HG03025 (cell line): ENCODE measurements around the gene COPS4.
A peak's percentile ranks its signal among the peaks of the same experiment; 100 is the strongest.
"Not testable (repeated sequence)": the region's sequence is repeated elsewhere in the genome, so short reads cannot be mapped to it uniquely, and the experiment has no call there.

Experiments
- ATAC-seq: cut with Tn5 transposase; IDR thresholded peaks from one replicate; pipeline ENCODE4 v1.9.1; 2021; ENCODE audit warnings: mild to moderate bottlenecking, moderate library complexity; ENCODE audit not compliant: unreplicated experiment, low FRiP score

COPS4 gene

DNA sequence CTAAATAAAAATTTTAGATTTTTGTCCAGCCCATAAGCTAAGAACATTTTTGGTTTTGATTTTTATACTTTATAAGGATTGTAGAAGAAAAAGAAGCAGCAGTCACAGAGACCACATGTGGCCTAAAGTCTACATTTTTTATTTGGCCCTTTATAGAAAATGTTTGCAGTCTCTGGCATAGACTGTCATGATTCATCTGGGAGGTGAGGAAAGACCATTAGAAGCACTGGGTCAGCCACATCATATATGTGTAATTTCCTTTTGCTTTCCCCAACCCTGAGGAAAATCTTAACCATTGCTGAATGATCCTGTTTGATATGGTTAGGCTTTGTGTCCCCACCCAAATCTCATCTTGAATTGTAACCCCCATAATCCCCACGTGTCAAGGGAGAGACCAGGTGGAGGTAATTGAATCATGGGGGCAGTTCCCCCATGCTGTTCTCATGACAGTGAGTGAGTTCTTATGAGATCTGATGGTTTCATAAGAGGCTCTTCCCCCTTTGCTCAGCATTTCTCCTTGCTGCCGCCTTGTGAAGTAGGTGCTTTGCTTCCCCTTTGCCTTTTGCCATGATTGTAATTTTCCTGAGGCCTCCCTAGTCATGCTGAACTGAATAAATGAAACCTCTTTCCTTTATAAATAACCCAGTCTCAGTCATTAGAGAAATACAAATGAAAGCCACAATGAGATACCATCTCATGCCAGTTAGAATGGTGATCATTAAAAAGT, 12.1 kb upstream of the COPS4 start:
- no peak for ATAC-seq

DNA sequence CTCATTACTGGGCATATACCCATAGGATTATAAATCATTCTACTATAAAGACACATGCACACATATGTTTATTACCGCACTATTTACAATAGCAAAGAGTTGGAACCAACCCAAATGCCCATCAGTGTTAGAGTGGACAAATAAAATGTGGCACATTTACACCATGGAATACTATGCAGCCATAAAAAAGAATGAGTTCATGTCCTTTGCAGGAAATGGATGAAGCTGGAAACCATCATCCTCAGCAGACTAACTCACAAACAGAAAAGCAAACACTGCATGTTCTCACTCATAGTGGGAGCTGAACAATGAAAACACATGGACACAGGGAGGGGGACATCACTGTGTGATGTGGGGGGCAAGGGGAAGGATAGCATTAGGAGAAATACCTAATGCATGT, 11.4 kb upstream of the COPS4 start:
- not testable (repeated sequence) for ATAC-seq

DNA sequence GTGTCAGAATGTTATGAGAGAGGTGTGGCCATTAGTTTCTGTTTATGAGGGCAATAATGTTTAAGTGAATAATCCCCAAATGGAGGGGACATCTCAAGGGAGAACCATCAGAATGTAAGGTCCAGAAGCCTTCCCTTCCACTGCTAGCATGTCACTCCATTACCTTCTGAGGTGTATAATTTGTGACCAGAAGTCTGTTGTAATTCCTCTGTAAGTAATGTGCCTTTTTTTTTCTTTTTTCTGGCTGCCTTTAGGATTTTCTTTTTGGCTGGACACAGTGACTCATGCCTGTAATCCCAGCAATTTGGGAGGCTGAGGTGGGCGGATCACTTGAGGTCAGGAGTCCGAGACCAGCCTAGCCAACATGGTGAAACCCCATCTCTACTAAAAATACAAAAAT, 10.8 kb upstream of the COPS4 start:
- ATAC-seq = no peak

DNA sequence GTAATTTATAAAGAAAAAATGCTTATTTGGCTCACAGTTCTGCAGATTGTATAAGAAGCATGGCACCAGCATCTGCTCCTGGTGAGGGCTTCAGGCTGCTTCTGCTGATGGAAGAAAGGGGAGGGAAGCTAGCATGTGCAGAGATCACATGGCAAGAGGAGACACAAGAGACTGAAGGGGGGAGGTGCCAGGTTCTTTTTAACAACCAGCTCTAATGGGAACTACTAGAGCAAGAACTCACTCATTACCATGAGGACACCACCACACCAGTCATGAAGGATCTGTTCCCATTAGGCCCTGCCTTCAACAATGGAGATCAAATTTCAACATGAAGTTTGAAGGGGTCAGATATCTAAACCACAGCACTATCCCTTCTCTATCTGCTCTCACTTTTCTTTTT, 9.4 kb upstream of the COPS4 start:
- ATAC-seq = no peak

DNA sequence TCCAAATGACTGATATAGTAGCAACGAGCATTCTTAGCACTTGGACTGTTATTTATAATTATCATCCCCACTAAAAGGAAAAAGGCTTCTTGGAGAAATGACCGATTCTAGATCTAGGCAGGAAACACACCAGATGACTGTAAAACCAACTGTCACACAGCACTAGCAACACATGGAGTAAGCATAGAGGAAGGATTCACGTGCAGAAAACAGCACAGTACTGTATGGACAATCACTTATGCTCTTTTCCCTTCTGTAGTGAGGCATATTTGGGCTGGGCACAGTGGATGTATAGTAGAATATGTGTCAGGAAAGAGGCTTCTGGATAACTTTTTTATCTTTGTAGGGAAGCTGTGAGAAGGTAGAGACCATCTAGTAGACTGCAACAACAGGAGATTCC, 6.0 kb upstream of the COPS4 start:
- ATAC-seq = no peak

DNA sequence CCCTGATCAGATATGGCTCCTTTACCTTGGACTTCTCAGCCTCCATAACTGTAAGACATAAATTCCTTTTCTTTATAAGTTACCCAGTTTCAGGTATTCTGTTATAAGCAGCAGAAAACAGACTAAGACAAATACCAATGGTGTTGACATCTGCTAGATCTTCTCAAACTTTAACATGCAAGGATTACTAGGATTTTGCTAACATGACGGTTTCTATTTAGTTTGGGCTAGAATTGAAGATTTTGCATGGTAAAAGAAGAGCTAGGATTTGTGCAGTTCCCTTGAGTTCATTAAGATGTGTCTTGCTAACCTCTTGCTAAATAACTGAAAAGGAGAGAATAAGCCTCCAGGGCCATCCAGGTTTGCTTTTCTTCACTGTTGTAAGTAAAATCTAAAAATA, 5.3 kb upstream of the COPS4 start:
- ATAC-seq = no peak

DNA sequence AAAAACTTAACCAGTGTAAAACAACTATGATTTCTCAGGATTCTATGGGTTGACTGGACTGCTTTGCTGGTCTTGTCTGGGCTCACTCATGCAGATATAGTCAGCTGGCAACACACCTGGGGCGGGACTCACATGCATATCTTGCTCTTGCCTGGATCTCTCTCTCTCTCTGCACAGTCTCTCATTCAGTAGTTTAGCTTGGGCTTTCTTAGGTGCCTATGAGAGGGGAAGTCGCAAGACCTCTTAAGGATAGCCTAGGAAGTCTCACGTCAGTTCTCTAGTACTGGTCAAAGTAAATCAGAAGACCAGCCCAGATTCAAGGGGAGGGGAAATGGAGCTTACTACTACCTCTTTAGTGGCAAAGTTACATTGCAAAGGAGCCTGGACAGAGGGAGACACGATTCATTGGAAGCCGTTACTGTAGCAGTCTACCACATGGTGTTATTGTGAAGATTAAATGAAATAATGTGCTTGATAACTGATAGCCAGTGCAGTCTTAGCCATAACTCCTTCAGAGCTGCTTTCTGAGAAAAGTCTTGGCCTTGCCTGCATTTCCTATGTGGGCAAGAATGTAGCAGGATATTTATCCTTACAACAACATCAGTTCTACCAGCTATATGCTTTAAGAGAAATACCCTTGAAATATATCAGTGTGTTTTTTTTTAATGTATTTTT, 2.1 kb downstream of the COPS4 start:
- no peak for ATAC-seq

DNA sequence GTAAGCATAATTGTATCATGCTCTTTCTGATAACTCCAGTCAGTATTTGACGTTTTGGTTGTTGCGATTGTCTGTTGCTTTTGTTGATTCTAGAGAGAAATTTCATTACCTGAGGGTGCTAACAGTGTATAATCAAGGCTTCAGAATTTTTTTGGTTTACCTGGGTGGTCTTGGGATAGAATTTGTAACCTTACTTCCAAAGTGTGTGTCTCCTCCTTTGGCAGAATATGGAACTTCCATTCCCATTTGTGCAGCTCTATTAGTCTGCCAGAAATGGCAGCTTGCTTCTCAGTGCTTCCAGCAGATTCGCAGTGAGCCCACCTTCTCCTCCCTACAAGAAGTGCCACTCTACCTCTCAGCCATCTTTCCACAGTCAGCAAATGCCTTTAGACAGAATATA, 5.3 kb downstream of the COPS4 start:
- ATAC-seq = no peak

DNA sequence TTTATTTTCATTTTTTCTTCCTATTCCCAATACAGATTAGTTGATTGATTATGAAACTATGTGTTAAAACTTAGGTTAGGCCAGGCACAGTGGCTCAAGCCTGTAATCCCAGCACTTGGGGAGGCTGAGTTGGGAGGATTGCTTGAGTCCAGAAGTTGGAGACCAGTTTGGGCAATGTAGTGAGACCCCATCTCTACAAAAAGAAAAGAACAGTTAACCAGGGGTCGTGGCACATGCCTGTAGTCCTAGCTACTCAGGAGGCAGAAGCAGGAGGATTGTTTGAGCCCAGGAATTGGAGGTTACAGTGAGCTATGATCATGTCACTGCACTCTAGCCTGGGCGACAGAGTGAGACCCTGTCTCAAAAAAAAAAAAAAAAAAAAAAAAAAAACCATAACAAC, 8.2 kb downstream of the COPS4 start:
- not testable (repeated sequence) for ATAC-seq

DNA sequence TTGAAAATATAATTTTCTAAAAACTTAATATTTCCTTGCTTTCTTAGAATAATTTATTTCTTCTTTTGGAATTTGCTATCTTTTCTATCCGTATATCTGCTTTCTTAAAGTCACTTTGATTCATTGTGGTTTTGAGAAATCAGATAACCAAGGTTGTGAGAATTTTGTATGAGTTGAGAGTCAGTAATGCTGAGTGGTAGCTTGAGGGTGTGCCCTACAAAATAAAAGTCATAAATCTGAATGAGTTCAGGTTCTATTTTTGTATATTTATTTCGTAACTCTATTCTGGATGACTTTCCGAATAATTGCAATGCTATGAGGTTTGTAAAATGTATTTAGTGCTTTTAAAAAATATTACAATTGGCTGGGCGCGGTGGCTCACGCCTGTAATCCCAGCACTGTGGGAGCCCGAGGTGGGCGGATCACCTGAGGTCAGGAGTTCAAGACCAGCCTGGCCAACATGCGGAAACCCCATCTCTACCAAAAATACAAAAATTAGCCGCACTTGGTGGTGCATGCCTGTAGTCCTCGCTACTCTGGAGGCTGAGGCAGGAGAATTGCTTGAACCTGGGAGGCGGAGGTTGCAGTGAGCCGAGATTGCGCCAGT, 8.9 kb downstream of the COPS4 start:
- ATAC-seq = no peak

DNA sequence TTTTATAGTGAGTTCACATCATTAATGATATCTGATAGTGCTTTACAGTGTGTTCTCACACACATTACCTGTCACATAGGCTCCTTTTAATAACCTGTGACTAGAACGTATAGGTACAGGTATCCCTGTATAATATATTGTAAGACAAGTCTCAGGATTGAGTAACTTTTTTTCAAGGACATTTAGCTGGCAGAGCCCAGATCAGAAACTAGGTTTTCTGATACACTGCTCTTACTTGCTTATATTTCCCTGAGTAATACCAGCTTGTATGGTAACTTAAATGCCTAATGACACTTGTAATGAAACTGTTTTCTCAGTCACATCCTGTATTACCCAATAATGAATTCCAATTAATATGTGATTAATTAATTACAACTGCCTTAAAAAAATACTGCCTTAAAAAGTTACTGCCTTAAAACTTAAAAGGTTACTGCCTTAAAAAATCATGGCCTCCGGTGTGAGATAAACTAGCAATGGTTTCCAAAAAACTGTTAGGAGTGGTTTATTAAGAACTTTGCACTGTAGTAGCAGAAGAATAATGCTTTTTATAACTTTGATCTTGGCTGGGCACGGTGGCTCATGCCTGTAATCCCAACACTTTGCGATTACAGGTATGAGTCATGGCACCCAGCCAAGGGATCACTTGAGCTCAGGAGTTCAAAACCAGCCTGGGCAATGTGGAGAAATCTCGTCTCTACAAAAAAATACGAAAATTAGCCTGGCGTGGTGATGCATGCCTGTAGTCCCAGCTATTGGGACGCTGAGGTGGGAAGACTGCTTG, 11.9 kb downstream of the COPS4 start:
- no peak for ATAC-seq

DNA sequence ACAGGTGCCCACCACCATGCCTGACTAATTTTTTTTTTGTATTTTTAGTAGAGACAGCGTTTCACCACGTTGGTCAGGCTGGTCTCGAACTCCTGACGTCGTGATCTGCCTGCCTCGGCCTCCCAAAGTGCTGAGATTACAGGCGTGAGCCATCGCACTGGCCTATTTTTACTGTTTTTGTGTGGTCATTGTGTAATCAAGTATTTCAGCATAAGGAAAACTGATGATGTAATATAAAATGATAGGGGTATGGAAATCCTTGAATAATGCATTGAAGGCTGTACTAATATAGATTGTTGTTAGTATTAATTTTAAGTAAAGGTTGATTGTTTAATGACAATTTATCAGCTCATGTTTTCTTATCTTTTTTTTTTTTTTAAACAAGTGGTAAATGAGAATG, 13.8 kb downstream of the COPS4 start:
- not testable (repeated sequence) for ATAC-seq

DNA sequence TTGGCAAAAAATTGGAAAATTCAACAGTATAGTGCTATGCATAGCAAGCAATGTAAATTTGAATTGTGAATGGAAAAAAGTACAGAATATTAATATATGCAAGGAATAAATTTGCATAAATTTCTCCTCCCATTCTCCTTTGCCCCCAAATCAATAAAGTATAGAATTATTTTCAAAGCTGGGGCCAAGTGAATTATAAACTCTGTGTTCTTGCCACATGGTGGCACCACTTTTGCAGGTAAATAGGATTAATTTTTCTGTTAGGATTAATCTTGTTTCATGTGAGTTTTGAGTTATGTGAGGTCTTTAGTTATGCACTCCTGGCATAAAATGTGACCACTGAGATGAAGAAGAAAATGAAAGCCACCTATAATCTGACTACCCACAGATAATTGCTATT, 19.9 kb downstream of the COPS4 start:
- no peak for ATAC-seq

DNA sequence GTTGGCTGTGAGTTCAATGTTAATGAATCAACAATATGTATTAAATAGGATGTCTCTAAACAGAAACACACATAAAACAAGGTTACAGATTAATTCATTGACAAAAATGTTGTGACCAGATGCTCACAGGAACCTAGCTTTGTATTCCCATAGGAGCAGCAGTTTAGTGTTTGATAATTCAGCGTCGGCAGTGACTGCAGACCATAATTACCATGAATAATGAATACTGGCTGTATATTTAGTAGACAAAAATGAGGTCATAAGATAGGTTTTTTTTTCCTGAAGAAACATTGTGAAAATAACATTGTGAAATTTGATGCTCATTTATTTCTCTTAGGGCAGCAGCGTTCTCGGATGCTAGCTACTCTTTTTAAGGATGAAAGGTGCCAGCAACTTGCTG, 27.8 kb downstream of the COPS4 start:
- ATAC-seq = no peak

DNA sequence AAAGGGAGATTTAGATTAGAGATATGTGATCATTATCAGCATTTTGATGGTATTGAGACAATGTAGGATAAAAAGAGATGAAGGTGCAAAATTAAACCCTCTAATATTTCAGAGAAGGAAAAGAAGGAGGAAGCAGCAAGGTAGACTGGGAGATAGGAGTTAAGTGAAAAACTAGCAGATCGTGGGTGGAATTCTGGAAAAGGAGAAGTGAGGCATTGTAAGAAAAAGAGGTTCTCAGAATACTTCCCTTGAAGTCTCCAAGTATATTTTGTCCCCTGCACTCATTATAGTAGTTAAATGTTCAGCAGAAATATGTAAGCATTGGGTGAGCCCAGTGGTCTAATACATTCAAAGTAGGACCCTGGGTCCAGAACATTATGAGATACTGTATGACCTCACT, 30.3 kb downstream of the COPS4 start:
- no peak for ATAC-seq

DNA sequence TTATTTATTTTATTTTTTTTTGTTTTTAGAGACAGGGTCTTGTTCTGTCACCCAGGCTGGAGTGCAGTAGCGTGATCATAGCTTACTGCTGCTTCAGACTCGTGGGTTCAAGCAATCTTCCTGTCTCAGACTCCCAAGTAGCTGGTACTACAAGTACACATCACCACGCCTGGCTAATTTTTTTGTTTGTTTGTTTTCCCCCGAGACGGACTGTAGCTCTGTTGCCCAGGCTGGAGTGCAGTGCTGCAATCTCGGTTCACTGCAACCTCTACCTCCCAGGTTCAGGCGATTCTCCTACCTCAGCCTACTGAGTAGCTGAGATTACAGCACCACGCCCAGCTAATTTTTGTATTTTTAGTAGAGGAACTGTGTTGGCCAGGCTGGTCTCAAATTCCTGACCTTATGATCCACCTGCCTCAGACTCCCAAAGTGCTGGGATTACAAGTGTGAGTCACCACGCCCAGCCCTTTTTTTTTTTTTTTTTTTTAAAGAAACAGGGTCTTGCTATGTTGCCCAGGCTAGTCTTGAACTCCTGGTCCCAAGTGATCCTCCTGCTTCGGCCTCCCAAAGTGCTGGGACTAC, 32.2 kb downstream of the COPS4 start:
- no peak for ATAC-seq

DNA sequence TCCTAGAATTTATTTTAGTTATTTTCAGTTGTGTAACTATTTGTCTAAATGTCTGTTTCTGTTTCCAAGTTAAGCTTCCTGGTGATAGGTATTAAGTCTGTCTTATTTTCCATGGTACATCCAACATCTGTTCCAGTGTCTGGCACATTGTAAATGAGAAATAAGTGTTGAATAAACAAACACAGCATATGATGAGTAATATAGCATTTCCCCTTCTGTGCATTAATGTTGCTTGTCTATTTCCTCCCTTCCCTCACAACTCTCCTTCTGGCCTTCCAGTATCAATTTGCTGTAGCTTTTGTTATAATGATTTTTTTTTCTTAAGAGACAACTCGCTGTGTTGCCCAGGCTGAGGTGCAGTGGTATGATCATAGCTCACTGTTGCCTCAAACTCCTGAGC, 36.1 kb downstream of the COPS4 start:
- no peak for ATAC-seq

DNA sequence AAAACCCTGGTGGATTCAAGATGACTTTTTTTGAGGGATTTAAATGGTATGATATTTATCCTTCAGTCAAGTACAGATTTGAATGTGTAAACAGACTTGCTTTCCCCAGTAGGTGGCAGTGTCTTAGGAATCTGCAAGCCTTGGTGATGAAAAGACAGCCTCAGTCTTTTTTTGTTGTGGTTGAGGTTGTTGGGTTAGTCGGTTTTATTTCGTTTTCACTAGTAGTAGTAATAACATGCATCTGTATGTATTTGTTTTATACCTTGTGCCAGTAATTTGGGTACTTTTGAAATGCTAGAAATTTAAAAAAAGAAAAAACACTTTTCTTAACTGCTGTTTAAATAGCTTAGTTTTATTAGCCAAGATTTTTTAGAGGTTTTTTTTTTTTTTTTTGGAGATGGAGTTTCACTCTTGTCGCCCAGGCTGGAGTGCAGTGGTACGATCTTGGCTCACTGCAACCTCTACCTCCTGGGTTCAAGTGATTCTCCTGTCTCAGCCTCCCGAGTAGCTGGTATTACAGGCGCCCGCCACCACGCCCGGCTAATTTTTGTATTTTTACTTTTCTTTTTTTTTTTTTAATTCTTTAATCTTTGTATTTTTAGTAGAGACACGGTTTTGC, 39.2 kb downstream of the COPS4 start:
- peak; percentile 63 for ATAC-seq

DNA sequence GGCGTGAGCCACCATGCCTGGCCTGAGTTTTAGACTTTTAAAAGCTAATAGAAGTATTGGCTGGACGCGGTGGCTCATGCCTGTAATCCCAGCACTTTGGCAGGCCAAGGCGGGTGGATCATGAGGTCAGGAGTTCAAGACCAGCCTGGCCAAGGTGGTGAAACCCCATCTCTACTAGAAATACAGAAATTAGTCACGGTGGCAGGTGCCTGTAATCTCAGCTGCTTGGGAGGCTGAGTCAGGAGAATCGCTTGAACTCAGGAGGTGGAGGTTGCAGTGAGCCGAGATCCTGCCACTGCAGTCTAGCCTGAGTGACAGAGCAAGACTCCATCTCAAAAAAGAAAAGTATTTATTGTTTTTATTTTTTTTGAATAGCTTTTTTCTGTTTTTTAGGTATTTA, 39.8 kb downstream of the COPS4 start:
- not testable (repeated sequence) for ATAC-seq

DNA sequence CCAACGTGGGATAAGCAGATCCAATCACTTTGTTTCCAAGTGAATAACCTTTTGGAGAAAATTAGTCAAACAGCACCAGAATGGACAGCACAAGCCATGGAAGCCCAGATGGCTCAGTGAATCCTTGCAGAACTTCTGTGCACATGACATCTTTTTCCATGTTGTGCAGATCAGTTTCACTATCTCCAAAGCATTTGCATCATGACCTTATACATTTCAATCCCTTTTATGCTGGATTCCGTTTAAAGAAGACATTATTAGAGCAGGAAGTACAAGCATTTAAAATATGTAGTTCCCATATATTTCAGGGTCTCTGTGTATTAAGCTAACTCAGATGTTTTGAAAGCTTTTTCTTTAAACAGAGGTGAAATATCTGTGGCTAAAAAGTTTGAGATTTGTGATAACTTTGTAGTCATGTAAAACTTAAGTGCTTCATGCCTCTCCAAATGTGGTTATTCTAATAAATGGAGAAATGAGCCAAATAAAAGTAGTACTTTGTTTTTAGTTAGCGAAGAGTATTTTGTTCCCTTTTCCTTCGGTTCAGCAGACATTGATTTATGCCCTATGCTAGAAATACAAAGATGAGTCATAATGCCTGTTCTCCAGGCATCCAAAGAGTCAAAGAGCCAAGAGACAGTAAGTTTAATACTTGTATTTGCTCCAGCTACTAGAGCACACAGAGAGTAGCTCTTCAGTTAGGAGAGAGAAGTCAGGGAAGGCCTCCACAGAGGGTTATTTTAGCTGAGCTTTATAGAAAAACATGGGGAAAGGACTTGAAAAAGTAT, 40.5 kb downstream of the COPS4 start:
- ATAC-seq = no peak
